NCI-H2227 treated with DMSO at 0.1 percent for 48 hours (cell line): ENCODE results near the gene THAP9.
A peak's percentile ranks its signal among the peaks of the same experiment; 100 is the strongest.
"Not testable (repeated sequence)": the region's sequence is repeated elsewhere in the genome, so short reads cannot be mapped to it uniquely, and the experiment has no call there.

ENCODE experiments used
- DNase-seq: peaks from one replicate; lab custom pipeline; 2025; lab: John Stamatoyannopoulos, UW

Gene THAP9

GRCh38 chr4:82900411-82901182 lies at the start of gene THAP9:
TSS of gene THAP9 (plus strand) at chr4:82900735. CDS start at chr4:82900803, 68 bp downstream.
- DNase-seq, result peak; percentile 91

- no peak for DNase-seq
Measured at GRCh38 chr4:82851318-82851717, 49.2 kb upstream of the THAP9 start.

- DNase-seq, result no peak
Measured at GRCh38 chr4:82851885-82852750, 48.4 kb upstream of the THAP9 start.

- DNase-seq, result no peak
Measured at GRCh38 chr4:82852751-82853285, 47.7 kb upstream of the THAP9 start.

- DNase-seq, result not testable (repeated sequence)
Measured at GRCh38 chr4:82860487-82860886, 40.0 kb upstream of the THAP9 start.

- DNase-seq, result no peak
Measured at GRCh38 chr4:82861529-82861928, 39.0 kb upstream of the THAP9 start.

GRCh38 chr4:82864336-82864979 lies 36.1 kb upstream of the THAP9 start:
- no peak for DNase-seq

- DNase-seq, result no peak
Measured at GRCh38 chr4:82865592-82865991, 34.9 kb upstream of the THAP9 start.

- not testable (repeated sequence) for DNase-seq
Measured at GRCh38 chr4:82866033-82866432, 34.5 kb upstream of the THAP9 start.

GRCh38 chr4:82866706-82867385 lies 33.7 kb upstream of the THAP9 start:
- DNase-seq, result no peak

GRCh38 chr4:82868572-82868971 lies 32.0 kb upstream of the THAP9 start:
- no peak for DNase-seq

GRCh38 chr4:82885410-82885809 lies 15.1 kb upstream of the THAP9 start:
- no peak for DNase-seq

GRCh38 chr4:82886147-82886942 lies 14.2 kb upstream of the THAP9 start:
- DNase-seq, result no peak

GRCh38 chr4:82889287-82889686 lies 11.2 kb upstream of the THAP9 start:
- no peak for DNase-seq

- no peak for DNase-seq
Measured at GRCh38 chr4:82890528-82890900, 10.0 kb upstream of the THAP9 start.

GRCh38 chr4:82890901-82891706 lies 9.4 kb upstream of the THAP9 start, which contains the start of gene SEC31A:
TSS of gene SEC31A (minus strand) at chr4:82891153. CDS start at chr4:82881936, 9,217 bp downstream.
- DNase-seq, result peak; percentile 82

GRCh38 chr4:82891707-82892466 lies 8.6 kb upstream of the THAP9 start:
- no peak for DNase-seq

GRCh38 chr4:82892467-82892802 lies 8.1 kb upstream of the THAP9 start:
- DNase-seq, result no peak

GRCh38 chr4:82893942-82894341 lies 6.6 kb upstream of the THAP9 start:
- no peak for DNase-seq
